Measurements from ENCODE around the gene REEP6.

The REEP6 gene

DNA sequence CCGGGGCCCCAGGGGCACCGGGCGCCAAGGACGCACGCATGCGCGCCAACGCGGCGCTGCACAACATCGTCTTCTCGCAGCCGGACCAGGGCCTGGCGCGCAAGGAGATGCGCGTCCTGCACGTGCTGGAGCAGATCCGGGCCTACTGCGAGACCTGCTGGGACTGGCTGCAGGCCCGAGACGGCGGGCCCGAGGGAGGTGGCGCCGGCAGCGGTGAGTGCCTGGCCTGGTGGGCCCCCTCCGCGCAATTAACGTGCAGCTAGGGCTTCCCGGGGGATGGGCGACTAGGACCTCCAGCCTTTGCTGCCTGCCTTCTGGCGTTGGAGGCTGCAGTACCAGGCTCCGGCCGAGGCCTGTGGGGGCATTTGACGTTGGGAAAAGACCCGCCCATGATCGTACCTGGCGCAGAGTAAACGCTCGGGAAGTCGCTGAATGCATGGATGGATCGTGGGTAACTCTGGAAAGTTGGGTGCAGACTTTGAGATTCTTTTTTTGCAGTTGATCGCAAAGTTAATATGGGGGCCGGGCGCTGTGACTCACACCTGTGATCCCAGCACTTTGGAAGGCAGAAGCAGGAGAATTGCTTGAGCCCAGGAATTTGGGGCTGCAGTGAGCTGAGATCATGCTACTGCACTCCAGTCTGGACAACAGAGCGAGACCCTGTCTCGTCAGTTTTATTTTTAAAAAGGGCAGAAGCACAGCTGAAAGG is 33.8 kb upstream of the REEP6 start:
- no peak for DNase-seq

- no peak for DNase-seq
Measured at GRCh38 chr19:1457892-1458291, 33.1 kb upstream of the REEP6 start.

DNA sequence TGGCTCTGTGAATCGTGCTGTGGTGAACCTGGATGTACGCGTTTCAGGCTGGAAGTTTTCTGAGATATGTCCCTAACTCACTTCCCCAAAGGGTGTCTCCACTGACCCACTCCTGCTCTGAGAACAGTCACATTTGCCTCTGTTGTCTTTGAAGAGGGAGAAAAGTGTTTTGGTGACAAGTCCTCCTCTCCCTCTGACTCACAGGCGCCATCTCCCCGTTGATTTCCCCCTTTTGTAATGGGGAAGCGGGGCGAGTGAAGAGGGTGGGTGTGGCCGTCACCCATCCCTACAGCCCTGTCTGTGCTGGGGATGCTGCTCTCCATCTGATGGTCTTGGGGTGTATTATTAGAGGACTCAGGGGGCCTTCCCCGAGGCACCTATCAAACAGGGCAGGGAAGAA is 31.5 kb upstream of the REEP6 start:
- no peak for DNase-seq

DNA sequence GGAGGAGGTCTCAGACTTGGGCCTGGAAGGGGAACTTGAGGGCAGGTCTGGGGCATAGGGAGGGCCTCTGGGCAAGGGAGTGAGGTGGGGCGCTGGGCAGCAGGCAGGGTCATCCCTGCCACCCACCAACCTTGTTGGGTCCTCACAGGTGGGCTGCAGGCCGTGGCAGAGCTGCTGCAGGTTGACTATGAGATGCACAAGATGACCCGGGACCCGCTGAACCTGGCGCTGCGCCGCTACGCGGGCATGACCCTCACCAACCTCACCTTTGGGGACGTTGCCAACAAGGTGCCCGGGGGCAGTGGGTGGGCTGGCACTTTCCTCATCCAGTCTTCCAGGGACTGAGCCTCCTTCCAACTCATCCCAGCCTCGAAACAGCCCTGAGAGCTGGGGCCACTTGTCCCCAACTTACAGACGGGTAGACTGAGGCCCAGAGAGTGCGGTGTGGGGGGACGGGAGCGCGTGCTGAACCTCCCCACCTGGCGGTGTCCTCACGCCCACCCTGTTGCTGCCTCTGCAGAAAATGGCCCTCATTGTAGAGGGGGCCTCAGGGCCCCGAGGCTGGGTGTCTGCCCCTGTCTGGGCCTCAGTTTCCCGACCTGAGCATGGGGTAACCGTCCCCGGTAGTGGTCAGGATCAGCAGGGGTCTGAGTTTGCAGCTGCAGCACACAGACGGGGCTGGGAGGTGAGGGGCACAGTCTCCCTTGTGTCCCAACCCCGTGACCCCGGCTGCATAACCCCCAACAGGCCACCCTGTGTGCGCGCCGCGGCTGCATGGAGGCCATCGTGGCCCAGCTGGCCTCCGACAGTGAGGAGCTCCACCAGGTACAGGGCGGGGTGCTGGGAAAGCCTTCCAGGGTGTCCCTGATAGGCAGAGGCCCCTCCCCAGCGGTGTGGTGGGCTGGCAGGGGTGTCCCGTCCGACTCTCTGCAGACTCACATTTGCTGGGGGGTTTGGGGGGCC is 30.7 kb upstream of the REEP6 start:
- DNase-seq: no peak

DNA sequence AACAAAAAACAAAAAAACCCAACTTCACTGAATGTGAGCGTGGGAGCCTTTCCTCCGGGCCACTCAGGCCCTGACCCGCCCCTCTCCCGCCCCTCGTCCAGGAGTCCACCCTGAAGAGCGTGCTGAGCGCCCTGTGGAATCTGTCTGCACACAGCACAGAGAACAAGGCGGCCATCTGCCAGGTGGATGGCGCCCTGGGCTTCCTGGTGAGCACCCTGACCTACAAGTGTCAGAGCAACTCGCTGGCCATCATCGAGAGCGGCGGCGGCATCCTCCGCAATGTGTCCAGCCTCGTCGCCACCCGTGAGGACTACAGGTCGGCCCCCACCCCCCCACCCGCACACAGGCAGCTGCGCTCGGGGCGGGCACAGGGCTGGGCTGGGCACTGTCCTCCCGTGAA is 29.1 kb upstream of the REEP6 start:
- no peak for DNase-seq

GRCh38 chr19:1465191-1466016 is 25.6 kb upstream of the REEP6 start:
- no peak for DNase-seq

DNA sequence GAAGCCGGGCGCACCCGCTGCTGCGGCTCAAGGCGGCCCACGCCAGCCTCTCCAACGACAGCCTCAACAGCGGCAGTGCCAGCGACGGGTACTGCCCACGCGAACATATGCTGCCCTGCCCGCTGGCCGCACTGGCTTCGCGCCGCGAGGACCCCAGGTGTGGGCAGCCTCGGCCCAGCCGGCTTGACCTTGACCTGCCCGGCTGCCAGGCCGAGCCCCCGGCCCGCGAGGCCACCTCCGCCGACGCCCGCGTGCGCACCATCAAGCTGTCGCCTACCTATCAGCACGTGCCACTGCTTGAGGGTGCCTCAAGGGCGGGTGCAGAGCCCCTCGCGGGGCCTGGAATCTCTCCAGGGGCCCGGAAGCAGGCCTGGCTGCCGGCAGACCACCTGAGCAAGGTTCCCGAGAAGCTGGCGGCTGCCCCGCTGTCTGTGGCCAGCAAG is 24.9 kb upstream of the REEP6 start:
- no peak for DNase-seq

DNA sequence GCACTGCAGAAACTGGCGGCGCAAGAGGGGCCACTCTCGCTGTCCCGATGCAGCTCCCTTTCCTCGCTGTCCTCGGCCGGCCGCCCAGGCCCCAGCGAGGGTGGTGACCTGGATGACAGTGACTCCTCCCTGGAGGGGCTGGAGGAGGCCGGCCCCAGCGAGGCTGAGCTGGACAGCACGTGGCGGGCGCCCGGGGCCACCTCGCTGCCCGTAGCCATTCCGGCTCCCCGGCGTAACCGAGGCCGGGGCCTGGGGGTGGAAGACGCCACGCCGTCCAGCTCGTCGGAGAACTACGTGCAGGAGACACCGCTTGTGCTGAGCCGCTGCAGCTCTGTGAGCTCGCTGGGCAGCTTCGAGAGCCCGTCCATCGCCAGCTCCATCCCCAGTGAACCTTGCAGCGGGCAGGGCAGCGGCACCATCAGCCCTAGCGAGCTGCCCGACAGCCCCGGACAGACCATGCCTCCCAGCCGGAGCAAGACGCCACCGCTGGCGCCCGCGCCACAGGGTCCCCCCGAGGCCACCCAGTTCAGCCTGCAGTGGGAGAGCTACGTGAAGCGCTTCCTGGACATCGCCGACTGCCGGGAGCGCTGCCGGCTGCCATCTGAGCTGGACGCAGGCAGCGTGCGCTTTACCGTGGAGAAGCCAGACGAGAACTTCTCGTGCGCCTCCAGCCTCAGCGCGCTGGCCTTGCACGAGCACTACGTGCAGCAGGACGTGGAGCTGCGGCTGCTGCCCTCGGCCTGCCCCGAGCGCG is 24.3 kb upstream of the REEP6 start:
- DNase-seq: no peak

DNA sequence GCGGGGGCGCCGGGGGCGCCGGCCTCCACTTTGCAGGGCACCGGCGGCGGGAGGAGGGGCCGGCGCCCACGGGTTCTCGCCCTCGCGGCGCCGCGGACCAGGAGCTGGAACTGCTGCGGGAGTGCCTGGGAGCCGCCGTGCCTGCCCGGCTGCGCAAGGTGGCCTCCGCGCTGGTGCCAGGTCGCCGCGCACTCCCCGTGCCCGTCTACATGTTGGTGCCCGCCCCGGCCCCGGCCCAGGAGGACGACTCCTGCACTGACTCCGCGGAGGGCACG is 23.8 kb upstream of the REEP6 start:
- no peak for DNase-seq

- DNase-seq: no peak
Measured at GRCh38 chr19:1467490-1468273, 23.3 kb upstream of the REEP6 start.

DNA sequence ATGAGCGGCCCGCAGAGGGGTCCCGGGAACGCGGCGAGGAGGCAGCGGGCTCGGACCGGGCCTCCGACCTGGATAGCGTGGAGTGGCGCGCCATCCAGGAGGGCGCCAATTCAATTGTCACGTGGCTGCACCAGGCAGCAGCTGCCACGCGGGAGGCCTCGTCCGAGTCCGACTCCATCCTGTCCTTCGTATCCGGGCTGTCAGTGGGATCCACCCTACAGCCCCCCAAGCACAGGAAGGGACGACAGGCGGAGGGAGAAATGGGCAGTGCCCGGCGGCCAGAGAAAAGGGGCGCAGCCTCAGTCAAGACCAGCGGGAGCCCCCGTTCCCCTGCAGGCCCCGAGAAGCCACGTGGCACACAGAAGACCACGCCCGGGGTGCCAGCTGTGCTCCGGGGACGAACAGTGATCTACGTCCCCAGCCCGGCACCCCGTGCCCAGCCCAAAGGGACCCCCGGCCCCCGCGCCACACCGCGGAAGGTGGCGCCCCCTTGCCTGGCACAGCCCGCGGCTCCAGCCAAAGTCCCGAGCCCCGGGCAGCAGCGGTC is 22.6 kb upstream of the REEP6 start:
- no peak for DNase-seq

DNA sequence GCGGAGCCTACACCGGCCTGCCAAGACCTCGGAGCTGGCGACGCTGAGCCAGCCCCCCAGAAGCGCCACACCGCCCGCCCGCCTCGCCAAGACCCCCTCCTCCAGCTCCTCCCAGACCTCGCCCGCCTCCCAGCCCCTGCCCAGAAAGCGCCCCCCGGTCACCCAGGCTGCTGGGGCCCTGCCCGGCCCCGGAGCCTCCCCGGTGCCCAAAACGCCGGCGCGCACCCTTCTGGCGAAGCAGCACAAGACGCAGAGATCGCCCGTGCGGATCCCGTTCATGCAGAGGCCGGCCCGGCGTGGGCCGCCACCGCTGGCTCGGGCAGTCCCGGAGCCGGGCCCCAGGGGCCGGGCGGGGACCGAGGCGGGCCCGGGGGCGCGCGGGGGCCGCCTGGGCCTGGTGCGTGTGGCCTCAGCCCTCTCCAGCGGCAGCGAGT is 22.1 kb upstream of the REEP6 start:
- DNase-seq: no peak

DNA sequence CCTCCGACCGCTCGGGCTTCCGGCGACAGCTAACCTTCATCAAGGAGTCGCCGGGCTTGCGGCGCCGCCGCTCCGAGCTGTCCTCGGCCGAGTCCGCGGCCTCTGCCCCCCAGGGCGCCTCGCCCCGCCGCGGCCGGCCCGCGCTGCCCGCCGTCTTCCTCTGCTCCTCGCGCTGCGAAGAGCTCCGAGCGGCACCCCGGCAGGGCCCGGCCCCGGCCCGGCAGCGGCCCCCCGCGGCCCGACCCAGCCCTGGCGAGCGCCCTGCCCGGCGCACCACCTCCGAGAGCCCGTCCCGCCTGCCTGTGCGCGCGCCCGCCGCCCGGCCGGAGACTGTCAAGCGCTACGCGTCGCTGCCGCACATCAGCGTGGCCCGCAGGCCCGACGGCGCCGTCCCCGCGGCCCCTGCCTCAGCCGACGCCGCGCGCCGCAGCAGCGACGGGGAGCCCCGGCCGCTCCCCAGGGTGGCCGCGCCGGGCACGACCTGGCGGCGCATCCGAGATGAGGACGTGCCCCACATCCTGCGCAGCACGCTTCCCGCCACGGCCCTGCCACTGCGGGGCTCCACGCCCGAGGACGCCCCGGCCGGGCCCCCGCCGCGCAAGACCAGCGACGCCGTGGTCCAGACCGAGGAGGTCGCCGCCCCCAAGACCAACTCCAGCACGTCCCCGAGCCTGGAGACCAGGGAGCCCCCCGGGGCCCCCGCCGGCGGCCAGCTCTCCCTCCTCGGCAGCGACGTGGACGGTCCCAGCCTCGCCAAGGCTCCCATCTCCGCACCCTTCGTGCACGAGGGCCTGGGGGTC is 21.5 kb upstream of the REEP6 start:
- DNase-seq: no peak

- DNase-seq: no peak
Measured at GRCh38 chr19:1470055-1470304, 21.0 kb upstream of the REEP6 start.

GRCh38 chr19:1470305-1471009 is 20.5 kb upstream of the REEP6 start:
- no peak for DNase-seq

- no peak for DNase-seq
Measured at GRCh38 chr19:1471010-1471514, 19.9 kb upstream of the REEP6 start.

DNA sequence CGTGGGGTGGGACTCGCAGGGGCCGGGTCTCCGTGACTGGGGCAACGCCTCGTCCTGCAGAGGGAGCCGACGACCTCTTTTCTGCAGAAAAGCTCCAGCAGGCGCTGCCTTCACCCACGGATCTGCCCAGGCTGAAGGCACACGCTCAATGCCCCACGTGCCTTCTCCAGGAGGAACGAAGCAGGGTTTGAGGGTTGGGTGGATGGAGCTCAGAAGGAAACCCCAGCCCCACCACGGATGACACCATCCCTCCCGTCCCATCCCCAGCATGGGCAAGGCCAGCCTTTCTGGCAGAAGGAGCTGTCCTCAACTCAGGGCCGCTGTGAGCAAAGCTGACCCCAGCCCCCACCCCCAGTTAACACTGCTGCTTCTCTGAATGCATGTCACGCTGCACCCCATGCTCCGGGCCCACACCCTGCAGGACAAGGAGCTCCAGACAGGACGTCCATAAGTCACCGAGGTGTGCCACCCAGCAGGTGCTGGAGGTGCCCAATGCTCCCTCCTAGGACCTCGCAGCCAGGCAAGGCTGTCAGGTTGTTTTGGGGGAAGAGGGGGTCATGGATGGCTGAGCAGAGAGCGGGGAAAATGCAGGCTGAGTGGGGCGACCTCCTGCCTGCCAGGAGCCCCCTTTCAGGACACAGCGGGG is 19.3 kb upstream of the REEP6 start:
- DNase-seq: no peak

DNA sequence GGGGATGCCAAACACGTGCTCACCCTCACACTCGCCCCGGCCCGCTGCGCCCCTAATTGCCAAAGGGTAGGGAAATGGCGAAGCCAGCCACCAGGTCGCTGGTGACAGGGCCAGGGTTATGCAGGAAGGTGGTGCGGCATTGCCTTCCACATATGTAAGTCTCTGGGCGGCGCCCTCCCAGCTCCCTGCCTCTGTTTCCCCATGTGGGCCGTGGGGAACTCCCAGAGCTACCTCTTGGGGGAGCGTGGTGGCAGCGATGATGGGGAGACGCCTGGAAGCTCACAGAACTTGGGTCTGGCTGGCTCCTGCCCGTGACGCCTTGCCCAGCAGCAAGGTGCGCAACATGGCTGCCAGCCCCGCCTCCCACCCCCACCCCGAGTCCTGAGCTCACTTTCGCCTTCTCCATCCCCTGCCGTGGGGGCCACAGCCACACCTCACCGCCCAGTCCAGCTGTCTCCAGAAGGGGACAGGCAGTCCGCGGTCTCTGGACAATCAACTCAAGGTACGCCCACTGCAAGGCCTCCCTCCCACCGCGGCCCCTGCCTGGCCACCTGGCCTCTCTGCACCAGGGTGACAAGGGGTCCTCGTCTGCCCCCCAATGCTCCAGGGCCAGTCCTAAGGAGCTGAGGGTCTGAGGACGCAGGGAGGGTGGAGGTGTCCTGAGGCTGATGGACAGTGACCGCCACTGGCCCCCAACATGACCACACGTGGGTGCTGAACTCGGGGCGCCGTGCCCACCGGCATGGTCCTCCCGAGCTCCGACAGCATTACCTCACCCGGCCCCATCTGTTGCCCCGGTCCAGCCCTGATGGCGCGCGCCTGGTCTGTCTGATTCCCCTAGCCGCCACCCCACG is 18.5 kb upstream of the REEP6 start:
- no peak for DNase-seq

Measured in GDM1 (cell line).